ENCODE measurements around the gene UBR3. TPM values are rescaled to one million over a fixed set of nuclear protein-coding genes. Genes with fewer than 3 reads are reported as not detected.
A peak's percentile ranks its signal among the peaks of the same experiment; 100 is the strongest.

Gene UBR3
- total RNA-seq, 1 donor from 2014 or later: 47.7 TPM

DNA sequence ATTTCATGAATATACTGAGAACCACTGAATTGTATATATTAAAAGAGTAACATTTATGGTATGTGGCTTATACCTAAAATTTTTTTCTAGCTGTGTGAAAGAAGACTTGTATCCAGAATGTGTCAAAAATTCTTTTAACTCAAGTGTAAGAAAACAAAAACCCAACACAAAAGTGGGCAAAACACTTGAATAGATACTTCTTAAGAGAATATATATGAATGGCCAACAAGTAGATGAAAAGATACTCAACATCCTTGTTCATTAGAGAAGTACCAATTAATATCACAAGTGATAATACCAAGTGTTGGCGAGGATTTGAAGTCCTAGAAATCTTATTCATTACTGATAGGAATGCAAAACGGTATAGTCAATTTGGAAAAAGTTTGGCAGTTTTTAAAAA lies 243.5 kb downstream of the UBR3 start:
- Mint-ChIP-seq H3K4me3 (no peak overlapping the region), H3K4me1 (peaks cover 16% of the 10 kb centered on the region), H3K36me3 (peaks cover 39% of the 10 kb centered on the region), H3K27me3 (ENCODE audit: low read depth) (no peaks in the 10 kb centered on the region), H3K27ac (no peak overlapping the region), H3K9me3 (peaks cover 33% of the 10 kb centered on the region)
- TF ChIP-seq, protein P1, sequence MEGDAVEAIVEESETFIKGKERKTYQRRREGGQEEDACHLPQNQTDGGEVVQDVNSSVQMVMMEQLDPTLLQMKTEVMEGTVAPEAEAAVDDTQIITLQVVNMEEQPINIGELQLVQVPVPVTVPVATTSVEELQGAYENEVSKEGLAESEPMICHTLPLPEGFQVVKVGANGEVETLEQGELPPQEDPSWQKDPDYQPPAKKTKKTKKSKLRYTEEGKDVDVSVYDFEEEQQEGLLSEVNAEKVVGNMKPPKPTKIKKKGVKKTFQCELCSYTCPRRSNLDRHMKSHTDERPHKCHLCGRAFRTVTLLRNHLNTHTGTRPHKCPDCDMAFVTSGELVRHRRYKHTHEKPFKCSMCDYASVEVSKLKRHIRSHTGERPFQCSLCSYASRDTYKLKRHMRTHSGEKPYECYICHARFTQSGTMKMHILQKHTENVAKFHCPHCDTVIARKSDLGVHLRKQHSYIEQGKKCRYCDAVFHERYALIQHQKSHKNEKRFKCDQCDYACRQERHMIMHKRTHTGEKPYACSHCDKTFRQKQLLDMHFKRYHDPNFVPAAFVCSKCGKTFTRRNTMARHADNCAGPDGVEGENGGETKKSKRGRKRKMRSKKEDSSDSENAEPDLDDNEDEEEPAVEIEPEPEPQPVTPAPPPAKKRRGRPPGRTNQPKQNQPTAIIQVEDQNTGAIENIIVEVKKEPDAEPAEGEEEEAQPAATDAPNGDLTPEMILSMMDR (IDR thresholded peaks at IDR 0.05; ENCODE audit: unreplicated experiment): no peak
- no peak for DNase-seq (ENCODE audit: low spot score in 2 of 2, unreplicated experiment in 2 of 2)

GRCh38 chr2:170073288-170073687 lies 246.0 kb downstream of the UBR3 start:
- no peak overlapping the region for H3K4me3 Mint-ChIP-seq
- TF ChIP-seq, protein P1 (IDR thresholded peaks at IDR 0.05; ENCODE audit: unreplicated experiment): no peak
- DNase-seq (ENCODE audit: low spot score in 2 of 2, unreplicated experiment in 2 of 2): no peak
- peaks cover 27% of the 10 kb centered on the region for H3K9me3 Mint-ChIP-seq
- peaks cover 16% of the 10 kb centered on the region for H3K4me1 Mint-ChIP-seq
- H3K27me3 Mint-ChIP-seq (ENCODE audit: low read depth): no peaks in the 10 kb centered on the region
- H3K27ac Mint-ChIP-seq: peak overlapping the region; percentile 13
- peaks cover 36% of the 10 kb centered on the region for H3K36me3 Mint-ChIP-seq

- H3K9me3 Mint-ChIP-seq: peaks cover 6% of the 10 kb centered on the region
- no peak for DNase-seq (ENCODE audit: low spot score in 2 of 2, unreplicated experiment in 2 of 2)
- H3K36me3 Mint-ChIP-seq: peaks cover 11% of the 10 kb centered on the region
- no peaks in the 10 kb centered on the region for H3K27me3 Mint-ChIP-seq (ENCODE audit: low read depth)
- peaks cover 16% of the 10 kb centered on the region for H3K4me1 Mint-ChIP-seq
- TF ChIP-seq, protein P1 (IDR thresholded peaks at IDR 0.05; ENCODE audit: unreplicated experiment): no peak
- no peak overlapping the region for H3K27ac Mint-ChIP-seq
- no peak overlapping the region for H3K4me3 Mint-ChIP-seq
These were observed 248.9 kb downstream of the UBR3 start for GRCh38 chr2:170076189-170076588.

DNA sequence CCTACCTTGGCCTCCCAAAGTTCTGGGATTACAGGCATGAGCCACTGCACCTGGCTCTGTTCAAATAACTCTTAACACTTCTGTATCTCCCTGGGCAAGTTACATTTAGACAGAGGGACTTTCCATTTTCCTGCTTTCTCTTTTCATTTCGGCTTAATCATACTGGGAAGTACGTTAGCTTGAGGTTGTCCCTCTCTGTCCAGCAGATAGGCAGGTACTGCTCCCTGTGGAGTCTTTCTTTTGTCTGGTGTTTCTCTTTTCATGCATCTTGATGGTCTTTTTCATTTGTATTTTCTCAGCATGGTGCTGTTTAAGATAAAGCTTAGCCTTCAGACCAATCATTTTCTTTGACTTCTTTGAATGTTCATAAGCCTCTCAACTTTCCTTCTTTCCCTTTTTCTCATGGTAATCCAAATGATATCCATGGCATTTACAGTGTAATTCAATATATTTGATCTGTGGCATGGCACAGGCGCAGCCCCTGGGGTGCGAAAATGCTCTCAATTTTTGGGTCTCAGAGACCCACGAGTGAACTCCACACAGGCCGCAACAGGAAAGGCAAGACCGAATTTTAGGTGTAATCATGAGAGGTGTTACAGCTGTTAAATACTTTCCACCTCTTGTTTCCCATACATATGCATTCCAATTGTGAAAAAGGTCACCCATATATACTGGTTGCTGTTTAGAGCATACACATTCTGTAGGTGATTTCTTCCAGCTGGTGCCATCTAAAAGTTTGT lies 250.7 kb downstream of the UBR3 start:
- no peak for DNase-seq (ENCODE audit: low spot score in 2 of 2, unreplicated experiment in 2 of 2)
- Mint-ChIP-seq H3K4me3 (no peak overlapping the region), H3K27ac (no peak overlapping the region), H3K27me3 (ENCODE audit: low read depth) (no peaks in the 10 kb centered on the region), H3K4me1 (peaks cover 14% of the 10 kb centered on the region), H3K9me3 (no peaks in the 10 kb centered on the region), H3K36me3 (peaks cover 12% of the 10 kb centered on the region)
- TF ChIP-seq, protein P1 (IDR thresholded peaks at IDR 0.05; ENCODE audit: unreplicated experiment): no peak

GRCh38 chr2:170084820-170085491 lies 257.7 kb downstream of the UBR3 start:
- no peaks in the 10 kb centered on the region for H3K27me3 Mint-ChIP-seq (ENCODE audit: low read depth)
- H3K36me3 Mint-ChIP-seq: peaks cover 7% of the 10 kb centered on the region
- DNase-seq (ENCODE audit: low spot score in 2 of 2, unreplicated experiment in 2 of 2): no peak
- no peaks in the 10 kb centered on the region for H3K4me1 Mint-ChIP-seq
- TF ChIP-seq, protein P1 (IDR thresholded peaks at IDR 0.05; ENCODE audit: unreplicated experiment): no peak
- no peaks in the 10 kb centered on the region for H3K9me3 Mint-ChIP-seq
- no peak overlapping the region for H3K27ac Mint-ChIP-seq
- H3K4me3 Mint-ChIP-seq: no peak overlapping the region
